ENCODE measurements around the gene ANXA8.

ANXA8 gene

GRCh38 chr10:47447209-47447608 lies 36.7 kb downstream of the ANXA8 start:
- no peak for DNase-seq (ENCODE audit: low read depth in 2 of 2)

GRCh38 chr10:47445720-47446119 lies 38.2 kb downstream of the ANXA8 start:
- DNase-seq (ENCODE audit: low read depth in 2 of 2), result no peak

GRCh38 chr10:47444047-47444446 lies 39.9 kb downstream of the ANXA8 start:
- no peak for DNase-seq (ENCODE audit: low read depth in 2 of 2)

GRCh38 chr10:47443145-47443544 lies 40.8 kb downstream of the ANXA8 start:
- DNase-seq (ENCODE audit: low read depth in 2 of 2), result no peak

- DNase-seq (ENCODE audit: low read depth in 2 of 2), result no peak
Measured at GRCh38 chr10:47442351-47442750, 41.6 kb downstream of the ANXA8 start.

- no peak for DNase-seq (ENCODE audit: low read depth in 2 of 2)
Measured at GRCh38 chr10:47441938-47442337, 42.0 kb downstream of the ANXA8 start.

GRCh38 chr10:47440207-47440606 lies 43.7 kb downstream of the ANXA8 start:
- DNase-seq (ENCODE audit: low read depth in 2 of 2), result no peak

- DNase-seq (ENCODE audit: low read depth in 2 of 2), result no peak
Measured at GRCh38 chr10:47438857-47439474, 44.9 kb downstream of the ANXA8 start.

GRCh38 chr10:47435081-47435480 lies 48.8 kb downstream of the ANXA8 start:
- DNase-seq (ENCODE audit: low read depth in 2 of 2), result no peak

- no peak for DNase-seq (ENCODE audit: low read depth in 2 of 2)
Measured at GRCh38 chr10:47425813-47426419, 58.0 kb downstream of the ANXA8 start.

GRCh38 chr10:47424231-47424630 lies 59.7 kb downstream of the ANXA8 start:
- DNase-seq (ENCODE audit: low read depth in 2 of 2), result no peak

GRCh38 chr10:47423476-47423875 lies 60.4 kb downstream of the ANXA8 start:
- DNase-seq (ENCODE audit: low read depth in 2 of 2), result no peak

- no peak for DNase-seq (ENCODE audit: low read depth in 2 of 2)
Measured at GRCh38 chr10:47421057-47421952, 62.6 kb downstream of the ANXA8 start.

GRCh38 chr10:47420305-47421056 lies 63.4 kb downstream of the ANXA8 start:
- DNase-seq (ENCODE audit: low read depth in 2 of 2), result no peak

GRCh38 chr10:47419421-47419820 lies 64.5 kb downstream of the ANXA8 start:
- DNase-seq (ENCODE audit: low read depth in 2 of 2), result no peak

GRCh38 chr10:47418966-47419365 lies 64.9 kb downstream of the ANXA8 start:
- DNase-seq (ENCODE audit: low read depth in 2 of 2), result no peak

GRCh38 chr10:47418321-47418720 lies 65.6 kb downstream of the ANXA8 start:
- DNase-seq (ENCODE audit: low read depth in 2 of 2), result no peak
